GM19025 (cell line): ENCODE results near the gene ARHGAP26.
"Not testable (repeated sequence)": the region's sequence is repeated elsewhere in the genome, so short reads cannot be mapped to it uniquely, and the experiment has no call there.

Source experiments
- ATAC-seq: cut with Tn5 transposase; IDR thresholded peaks from one replicate; pipeline ENCODE4 v1.9.1; 2021; ENCODE audit warnings: mild to moderate bottlenecking, low read depth, moderate library complexity; ENCODE audit not compliant: unreplicated experiment

Gene ARHGAP26

DNA sequence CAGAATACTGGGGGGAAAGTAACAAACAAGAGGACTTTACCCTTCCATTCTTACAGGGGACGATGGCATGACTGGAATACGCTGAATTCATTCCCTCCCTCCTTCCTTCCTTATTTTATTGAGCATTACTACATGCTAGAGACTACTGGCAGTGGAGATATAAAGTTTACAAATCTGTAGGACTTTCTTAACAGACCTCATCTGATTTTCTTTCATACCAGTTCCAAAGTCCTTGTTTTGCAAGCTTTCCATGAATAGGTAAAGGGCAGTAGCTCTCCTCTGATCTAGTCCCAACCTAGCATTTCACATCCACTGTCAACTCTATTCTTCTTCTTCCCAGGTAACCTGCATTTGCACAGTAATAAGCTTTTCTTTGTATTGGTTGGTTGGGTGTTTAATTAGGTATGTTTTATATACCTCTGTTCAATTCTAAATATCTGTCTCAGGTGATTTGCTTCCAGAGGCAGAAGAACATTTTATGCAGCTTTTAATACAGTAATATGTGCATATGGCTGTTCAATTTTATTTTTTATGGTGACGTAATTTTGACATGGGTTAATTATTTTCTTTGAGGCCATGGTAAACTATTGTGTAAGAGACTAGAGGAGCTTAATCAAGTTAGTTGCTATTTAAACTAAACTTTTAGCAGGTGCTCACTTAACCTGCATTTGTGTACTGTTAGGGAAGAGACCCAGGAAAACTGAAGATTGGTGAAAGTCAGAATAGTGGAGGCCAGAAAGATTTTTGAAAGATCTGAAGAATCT, 150.9 kb downstream of the ARHGAP26 start:
- ATAC-seq = no peak

- no peak for ATAC-seq
These were observed 152.2 kb downstream of the ARHGAP26 start for GRCh38 chr5:142922223-142922952.

DNA sequence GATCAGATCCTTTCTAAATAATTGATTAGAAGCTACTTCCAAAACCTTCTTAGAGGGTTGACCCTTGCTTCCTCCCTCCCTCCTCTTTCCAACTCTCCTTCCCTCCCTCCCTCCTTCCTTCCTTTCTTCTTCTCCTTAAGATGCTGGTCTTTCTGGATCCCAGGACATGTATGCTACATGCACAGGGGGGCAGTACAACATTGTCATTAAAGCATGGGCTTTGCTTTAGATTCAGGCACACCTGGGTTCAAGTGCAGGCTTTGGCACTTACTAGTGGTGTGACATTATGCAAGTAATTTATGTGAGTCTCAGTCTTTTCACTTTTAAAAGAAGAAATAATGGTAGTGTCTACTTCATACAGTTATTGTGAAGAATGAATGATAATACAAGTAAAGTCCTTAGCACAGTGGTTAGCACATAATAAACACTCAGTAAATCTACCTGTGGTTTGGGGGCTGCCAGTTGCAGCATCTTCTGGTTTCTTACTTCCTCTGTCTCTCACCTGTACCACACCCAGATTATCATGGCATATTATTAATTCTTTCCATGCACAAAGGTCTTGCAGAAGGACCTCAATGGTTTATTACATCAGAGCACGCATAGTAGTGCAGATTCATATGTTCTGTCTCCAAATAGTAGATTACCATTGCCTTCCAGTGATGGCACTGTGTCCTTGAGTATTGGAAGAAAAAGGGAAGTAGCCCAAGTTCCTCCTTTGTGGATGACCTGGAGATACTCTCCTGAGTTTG, 154.1 kb downstream of the ARHGAP26 start:
- ATAC-seq = no peak

GRCh38 chr5:142925795-142926194, 155.6 kb downstream of the ARHGAP26 start:
- ATAC-seq = no peak

- ATAC-seq = no peak
These were observed 156.4 kb downstream of the ARHGAP26 start for GRCh38 chr5:142926549-142926948.

GRCh38 chr5:142928999-142929398, 158.8 kb downstream of the ARHGAP26 start:
- not testable (repeated sequence) for ATAC-seq

DNA sequence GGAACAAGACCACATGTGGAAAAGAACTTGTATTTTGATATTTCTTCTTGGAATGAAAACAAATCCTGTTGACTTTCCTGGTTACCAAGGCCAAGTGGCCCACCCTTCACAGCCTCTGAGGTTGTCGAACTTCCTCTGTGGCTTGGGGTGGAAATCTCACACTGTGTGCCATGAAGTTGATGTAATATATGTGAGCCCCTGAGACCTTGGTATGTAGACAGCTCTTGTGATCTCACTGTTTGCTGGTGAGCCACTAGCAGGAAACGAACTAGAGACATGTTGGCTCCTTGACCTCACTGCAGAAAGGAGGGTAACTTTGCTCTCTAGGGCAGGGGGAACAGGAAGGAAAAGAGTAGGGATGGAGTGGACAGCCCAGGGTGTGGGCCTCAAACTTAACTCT, 159.4 kb downstream of the ARHGAP26 start:
- no peak for ATAC-seq

- no peak for ATAC-seq
These were observed 160.4 kb downstream of the ARHGAP26 start for GRCh38 chr5:142930395-142931110.

- ATAC-seq = no peak
These were observed 161.9 kb downstream of the ARHGAP26 start for GRCh38 chr5:142931896-142932686.

DNA sequence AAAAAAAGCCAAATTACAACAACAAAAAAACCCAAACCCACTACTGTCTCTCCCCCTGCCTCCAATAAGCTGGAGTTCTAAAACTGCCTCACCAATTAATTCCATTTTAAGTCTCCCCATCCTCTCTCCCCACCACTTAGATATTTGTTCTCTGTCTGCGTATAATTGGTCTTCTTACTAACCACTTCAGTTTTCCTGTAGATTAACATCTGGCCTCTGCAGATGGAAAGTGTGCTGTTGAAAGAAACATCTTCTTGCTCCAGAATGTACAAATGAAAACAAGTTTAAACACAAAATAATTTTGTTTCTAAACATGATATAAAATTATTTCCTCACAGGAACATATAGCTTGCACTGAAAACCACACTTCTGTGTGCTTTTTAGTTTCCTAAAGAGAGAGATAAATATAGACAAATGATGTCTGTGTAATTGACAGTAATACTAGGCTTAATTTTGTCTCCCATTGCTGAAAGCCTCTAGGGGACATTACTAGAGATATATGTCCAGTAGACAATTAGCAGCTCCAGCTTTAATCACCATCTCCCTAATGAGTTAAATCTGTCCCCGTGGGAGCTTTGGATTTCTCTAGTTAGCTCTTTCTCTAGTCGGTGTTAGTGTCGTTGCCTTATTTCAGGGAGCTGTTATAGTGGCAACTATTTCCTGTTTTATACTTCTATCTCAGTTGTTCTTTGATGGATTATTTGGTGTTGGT, 164.0 kb downstream of the ARHGAP26 start:
- no peak for ATAC-seq

DNA sequence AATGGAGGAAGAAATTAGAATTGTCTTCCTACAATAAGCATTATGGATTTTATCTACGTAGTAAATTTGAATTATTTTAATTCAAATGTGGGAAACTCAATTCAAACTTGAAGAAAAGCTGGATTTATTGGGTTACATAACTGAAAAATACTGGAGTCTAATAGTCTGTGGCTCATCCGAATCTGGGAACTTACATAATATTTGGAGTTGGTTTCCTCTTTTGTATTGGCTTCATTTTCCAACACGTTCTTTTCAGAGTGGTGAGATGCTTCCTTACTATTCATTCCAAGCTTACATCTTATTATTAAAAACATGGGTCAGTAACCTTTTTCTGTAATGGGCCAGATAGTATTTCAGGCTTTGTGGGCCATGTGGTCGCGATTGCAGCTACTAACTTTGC, 164.8 kb downstream of the ARHGAP26 start:
- no peak for ATAC-seq

- ATAC-seq = no peak
These were observed 167.2 kb downstream of the ARHGAP26 start for GRCh38 chr5:142937374-142937773.

DNA sequence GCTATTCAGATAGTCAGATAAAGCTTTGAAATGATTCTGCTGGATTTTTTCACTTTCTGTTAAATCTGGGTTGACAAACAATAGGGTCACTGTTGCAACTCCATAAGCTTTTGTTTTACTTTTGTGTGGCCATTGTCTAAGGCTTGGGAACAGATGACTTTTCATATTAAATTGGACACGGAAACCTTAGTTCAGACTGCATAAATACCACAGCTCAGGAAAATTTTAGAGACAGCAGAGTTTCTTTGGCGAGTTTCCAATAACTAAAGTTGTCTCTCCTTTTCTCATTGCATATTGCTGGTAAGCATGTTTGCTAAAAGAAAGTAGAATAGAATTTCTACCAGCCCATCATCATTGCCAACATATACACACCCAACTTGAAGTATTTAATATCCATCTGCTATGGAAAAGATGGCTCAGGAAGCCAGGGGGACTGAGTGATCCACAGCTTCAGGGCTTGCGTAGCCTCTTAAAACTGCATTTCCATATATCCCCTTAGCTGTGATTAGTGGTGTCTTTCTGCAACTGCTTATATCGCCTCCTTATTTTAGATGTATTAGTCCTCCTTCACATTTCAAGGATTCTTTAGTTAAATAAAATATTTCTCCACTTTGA, 168.2 kb downstream of the ARHGAP26 start:
- no peak for ATAC-seq

- ATAC-seq = no peak
These were observed 168.8 kb downstream of the ARHGAP26 start for GRCh38 chr5:142939006-142939405.

GRCh38 chr5:142939884-142940283, 169.7 kb downstream of the ARHGAP26 start:
- ATAC-seq = no peak

DNA sequence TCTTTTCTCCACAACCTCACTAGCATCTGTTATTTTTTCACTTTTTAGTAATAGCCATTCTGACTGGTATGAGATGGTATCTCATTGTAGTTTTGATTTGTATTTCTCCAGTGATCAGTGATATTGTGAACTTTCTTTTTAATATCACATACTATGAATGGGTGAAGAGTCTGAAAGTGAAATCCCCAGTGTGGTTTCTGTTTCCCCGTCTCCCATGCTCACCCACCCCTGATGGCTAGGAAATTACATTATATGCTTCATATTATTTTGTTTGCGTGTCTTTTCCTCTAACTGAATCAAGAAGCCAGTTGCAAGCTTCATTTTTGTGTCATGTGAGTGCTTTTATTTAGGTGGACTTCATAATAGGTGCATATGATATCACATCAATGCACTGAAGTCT, 171.1 kb downstream of the ARHGAP26 start:
- no peak for ATAC-seq

GRCh38 chr5:142942901-142943300, 172.7 kb downstream of the ARHGAP26 start:
- no peak for ATAC-seq

- no peak for ATAC-seq
These were observed 174.0 kb downstream of the ARHGAP26 start for GRCh38 chr5:142944140-142944539.

- ATAC-seq = no peak
These were observed 175.1 kb downstream of the ARHGAP26 start for GRCh38 chr5:142945321-142945720.
